ENCODE measurements around the gene CTDSPL.

Gene CTDSPL

GRCh38 chr3:37855363-37855970 lies 6.2 kb upstream of the CTDSPL start:
- DNase-seq = peak; percentile 71

GRCh38 chr3:37856381-37856780 lies 5.3 kb upstream of the CTDSPL start:
- DNase-seq = no peak

GRCh38 chr3:37858742-37859141 lies 2.9 kb upstream of the CTDSPL start:
- no peak for DNase-seq

GRCh38 chr3:37859354-37859753 lies 2.3 kb upstream of the CTDSPL start:
- DNase-seq = no peak

- peak; percentile 12 for DNase-seq
Measured at GRCh38 chr3:37859908-37860199, 1.8 kb upstream of the CTDSPL start.

- DNase-seq = peak; percentile 54
Measured at GRCh38 chr3:37862219-37862902, 681 bp downstream of the CTDSPL start.

- no peak for DNase-seq
Measured at GRCh38 chr3:37862903-37863815, 1.5 kb downstream of the CTDSPL start.

- DNase-seq = no peak
Measured at GRCh38 chr3:37863949-37864822, 2.5 kb downstream of the CTDSPL start.

- peak; percentile 16 for DNase-seq
Measured at GRCh38 chr3:37864904-37865303, 3.2 kb downstream of the CTDSPL start.

GRCh38 chr3:37867144-37867543 lies 5.5 kb downstream of the CTDSPL start:
- no peak for DNase-seq

GRCh38 chr3:37871858-37872257 lies 10.2 kb downstream of the CTDSPL start:
- DNase-seq = no peak

- no peak for DNase-seq
Measured at GRCh38 chr3:37872413-37873160, 10.9 kb downstream of the CTDSPL start.

- no peak for DNase-seq
Measured at GRCh38 chr3:37876279-37876678, 14.6 kb downstream of the CTDSPL start.

- no peak for DNase-seq
Measured at GRCh38 chr3:37882711-37883110, 21.0 kb downstream of the CTDSPL start.

GRCh38 chr3:37885814-37886213 lies 24.1 kb downstream of the CTDSPL start:
- no peak for DNase-seq

GRCh38 chr3:37886395-37886794 lies 24.7 kb downstream of the CTDSPL start:
- no peak for DNase-seq

- no peak for DNase-seq
Measured at GRCh38 chr3:37887062-37887461, 25.4 kb downstream of the CTDSPL start.

GRCh38 chr3:37887824-37888223 lies 26.1 kb downstream of the CTDSPL start:
- DNase-seq = no peak

GRCh38 chr3:37888421-37888820 lies 26.7 kb downstream of the CTDSPL start:
- no peak for DNase-seq

- no peak for DNase-seq
Measured at GRCh38 chr3:37890522-37890921, 28.8 kb downstream of the CTDSPL start.

GRCh38 chr3:37891227-37891626 lies 29.5 kb downstream of the CTDSPL start:
- no peak for DNase-seq

- no peak for DNase-seq
Measured at GRCh38 chr3:37892927-37893600, 31.4 kb downstream of the CTDSPL start.
